Stimulated activated CD8-positive, alpha-beta memory T cell treated with anti-CD3 and anti-CD28 coated beads, Interleukin-12 subunit alpha, Interleukin-12 subunit beta, amount 100 ng/mL, for 24 hours (primary cell): ENCODE data around the gene CIAO1.
"Not testable (repeated sequence)": the region's sequence is repeated elsewhere in the genome, so short reads cannot be mapped to it uniquely, and the experiment has no call there.

Source experiments
- DNase-seq: peaks from one replicate; pipeline ENCODE4 v3.0.0-alpha.2; 2020; ENCODE audit errors: extremely low read depth

CIAO1 gene

GRCh38 chr2:96265840-96266679 is at the start of gene CIAO1, which contains the start of gene TMEM127:
Gene CIAO1 (plus strand): TSS chr2:96266225. CDS start chr2:96266351, 126 bp downstream.
Gene TMEM127 (minus strand): TSS chr2:96265997. CDS start chr2:96265381, 616 bp downstream.
- peak; percentile 97 for DNase-seq

- DNase-seq, result no peak
These were observed 47.4 kb upstream of the CIAO1 start for GRCh38 chr2:96218508-96219131.

- DNase-seq, result not testable (repeated sequence)
These were observed 46.1 kb upstream of the CIAO1 start for GRCh38 chr2:96219959-96220358.

- not testable (repeated sequence) for DNase-seq
These were observed 44.9 kb upstream of the CIAO1 start for GRCh38 chr2:96221106-96221505.

- no peak for DNase-seq
These were observed 41.0 kb upstream of the CIAO1 start for GRCh38 chr2:96225016-96225533.

- DNase-seq, result no peak
These were observed 34.7 kb upstream of the CIAO1 start for GRCh38 chr2:96231316-96231715.

- no peak for DNase-seq
These were observed 32.6 kb upstream of the CIAO1 start for GRCh38 chr2:96233436-96233835.

GRCh38 chr2:96233880-96234316 is 32.1 kb upstream of the CIAO1 start:
- DNase-seq, result no peak

GRCh38 chr2:96236882-96237281 is 29.1 kb upstream of the CIAO1 start:
- no peak for DNase-seq

GRCh38 chr2:96238266-96238665 is 27.8 kb upstream of the CIAO1 start:
- no peak for DNase-seq

GRCh38 chr2:96239091-96239490 is 26.9 kb upstream of the CIAO1 start:
- DNase-seq, result no peak

GRCh38 chr2:96239745-96240264 is 26.2 kb upstream of the CIAO1 start:
- no peak for DNase-seq

GRCh38 chr2:96240341-96241038 is 25.5 kb upstream of the CIAO1 start:
- DNase-seq, result no peak

GRCh38 chr2:96241227-96241626 is 24.8 kb upstream of the CIAO1 start:
- DNase-seq, result no peak

GRCh38 chr2:96241900-96242611 is 24.0 kb upstream of the CIAO1 start:
- no peak for DNase-seq

GRCh38 chr2:96243843-96244242 is 22.2 kb upstream of the CIAO1 start:
- no peak for DNase-seq

GRCh38 chr2:96245609-96246390 is 20.2 kb upstream of the CIAO1 start:
- DNase-seq, result no peak

GRCh38 chr2:96247009-96247408 is 19.0 kb upstream of the CIAO1 start:
- no peak for DNase-seq

- DNase-seq, result no peak
These were observed 18.1 kb upstream of the CIAO1 start for GRCh38 chr2:96247896-96248295.

- DNase-seq, result no peak
These were observed 17.4 kb upstream of the CIAO1 start for GRCh38 chr2:96248624-96249023.
